Adrenal gland (tissue), 12 donors: ENCODE results near the gene TGFBR3. TPM values are rescaled to one million over a fixed set of nuclear protein-coding genes. Genes with fewer than 3 reads are reported as not detected.

Experiments
- DNase-seq, 7 donors: peaks; one replicate each; pipeline ENCODE4 v3.0.0-alpha.2; 2019 to 2020
- H3K27ac ChIP-seq, 5 donors: fragments of 200-600 bp; sonication (generic) in 4 of 5; 1 replicate in 3 of 5; 2 replicates in 2 of 5; pipeline versions ENCODE4 v1.5.1 to v1.8.0; 2016 to 2020; ENCODE audit warnings: mild to moderate bottlenecking in 1 of 5
- H3K27me3 ChIP-seq: fragments of 200-600 bp; 2 replicates; pipeline ENCODE4 v1.8.0; 2021
- H3K36me3 ChIP-seq, 2 donors: fragments of 200-600 bp; replicated peaks in 1 of 2; 1 replicate in 1 of 2; 2 replicates in 1 of 2; pipeline versions ENCODE4 v1.5.1 to v1.8.0; 2018 to 2022
- H3K4me1 ChIP-seq, 2 donors: fragments of 200-600 bp; replicated peaks in 1 of 2; 1 replicate in 1 of 2; 2 replicates in 1 of 2; pipeline versions ENCODE4 v1.5.1 to v1.8.0; 2018 to 2021
- H3K4me3 ChIP-seq, 4 donors: fragments of 200-600 bp; sonication (generic) in 3 of 4; one replicate each; pipeline ENCODE4 v1.5.1; 2016 to 2018
- H3K9me3 ChIP-seq, 3 donors: fragments of 200-600 bp; sonication (generic) in 1 of 3; replicated peaks in 1 of 3; 1 replicate in 2 of 3; 2 replicates in 1 of 3; pipeline versions ENCODE4 v1.5.1 to v1.8.0; 2016 to 2021
- CTCF ChIP-seq, 6 experiments: fragments of 450-650 bp in 4 of 6; fragments of 200-600 bp in 2 of 6; sonication (generic) in 1 of 6; IDR thresholded peaks; 1 replicate in 5 of 6; 2 replicates in 1 of 6; pipeline versions ENCODE4 v1.5.1 to v1.8.0; 2016 to 2021; ENCODE audit warnings: antibody characterized with exemption in 6 of 6, mild to moderate bottlenecking in 2 of 6, moderate library complexity in 1 of 6
- POLR2A ChIP-seq, 2 donors: fragments of 450-650 bp; IDR thresholded peaks; one replicate each; pipeline ENCODE4 v1.6.1; 2017; ENCODE audit warnings: antibody characterized with exemption in 2 of 2, mild to moderate bottlenecking in 2 of 2, moderate library complexity in 1 of 2
- WGBS, 4 donors: extraction: QIAGEN DNeasy Blood & Tissue Kit in 2 of 4; methylation state at CpG; one replicate each; pipeline versions ENCODE4 v1.1.5 to v1.1.7; 2013 to 2017; 5-methylcytosine and 5-hydroxymethylcytosine counted together
- intact Hi-C, 2 donors: fragments of 100-400 bp; cut with DNase I; formaldehyde crosslinking; loops; one replicate each; pipeline versions ENCODE4 v1.14.1 to v1.15.0; 2022 to 2023
- polyA plus RNA-seq, 3 donors: library from polyadenylated mRNA; stranded (reverse); fragments of 200-250 nt in 2 of 3; fragments of 350-450 nt in 1 of 3; fragmentation: Illumina TruSeq in 1 of 3; extraction: RNeasy Lipid Tissue Mini Kit (QIAGEN cat#74804) in 1 of 3; gene quantifications; one replicate each; pipeline ENCODE4 v1.2.3, GENCODE V29; 2013 to 2014
- total RNA-seq, 9 donors: library from RNA; depleted of rRNA in 4 of 9; stranded (reverse); fragments of >200 nt in 4 of 9; fragments of 120-200 nt in 1 of 9; fragmentation: NEBNext Ultra II Directional in 1 of 9; extraction: Animal tissue kit (Norgen Biotek cat#: 25700) in 1 of 9; gene quantifications; one replicate each; pipeline versions ENCODE4 v1.1.0 to v1.2.4, GENCODE V29; 2013 to 2023
- donor health status: healthy with polysubstance abuse.
- donor health status: Bipolar disorder and iron deficiency.
- donor health status: DM: yes; HTN: yes; CAD: no.
- donor health status: DM: no; HTN: no; CAD: no.
- donor health status: DM: no; HTN: no; CAD: no.
- donor health status: DM: yes; HTN: yes; CAD: no.

Gene TGFBR3
- total and polyA plus RNA-seq, 12 donors, result 13.9 to 340 (median 148) TPM

GRCh38 chr1:91752324-91752723, 133.6 kb downstream of the TGFBR3 start:
- WGBS, 4 donors, result 43 to 53% (median 46%) methylated on average over 2 of the region's 2 CpGs
- peaks cover 0 to 3% of the 10 kb centered on the region in 2 donors for H3K36me3 ChIP-seq
- intact Hi-C loops, result no loop called here
- H3K4me3 ChIP-seq, result no peak overlapping the region
- no peak for TF ChIP-seq CTCF (IDR thresholded peaks at IDR 0.05)
- no peak for TF ChIP-seq POLR2A (IDR thresholded peaks at IDR 0.05)
- peaks cover 25 to 55% of the 10 kb centered on the region in 2 donors for H3K4me1 ChIP-seq
- H3K27me3 ChIP-seq, result no peaks in the 10 kb centered on the region
- H3K27ac ChIP-seq, result peak overlapping the region; percentile 4 to 76 (median 19)
- no peaks in the 10 kb centered on the region for H3K9me3 ChIP-seq
- DNase-seq, result no peak

GRCh38 chr1:91751275-91751674, 134.7 kb downstream of the TGFBR3 start:
- no peak for TF ChIP-seq POLR2A (IDR thresholded peaks at IDR 0.05)
- WGBS, 4 donors, result 25 to 33% (median 29%) methylated on average over 3 of the region's 3 CpGs
- no peaks in the 10 kb centered on the region for H3K36me3 ChIP-seq
- H3K27me3 ChIP-seq, result no peaks in the 10 kb centered on the region
- intact Hi-C loops, result no loop called here
- peak in 3 of 7 donors; percentile 32 to 40 (median 36) for DNase-seq
- peak overlapping the region; percentile 35 to 76 (median 69) for H3K27ac ChIP-seq
- H3K9me3 ChIP-seq, result no peaks in the 10 kb centered on the region
- no peak overlapping the region for H3K4me3 ChIP-seq
- peaks cover 25 to 56% of the 10 kb centered on the region in 2 donors for H3K4me1 ChIP-seq

- no peak for TF ChIP-seq POLR2A (IDR thresholded peaks at IDR 0.05)
- TF ChIP-seq CTCF (IDR thresholded peaks at IDR 0.05), result no peak
- H3K36me3 ChIP-seq, result no peaks in the 10 kb centered on the region
- intact Hi-C loops, result no loop called here
- H3K9me3 ChIP-seq, result no peaks in the 10 kb centered on the region
- WGBS, 4 donors, result 38 to 48% (median 40%) methylated on average over 4 of the region's 4 CpGs
- H3K4me1 ChIP-seq, result peaks cover 28 to 56% of the 10 kb centered on the region in 2 donors
- H3K27me3 ChIP-seq, result no peaks in the 10 kb centered on the region
- peak in 3 of 7 donors; percentile 34 to 58 (median 53) for DNase-seq
- peak overlapping the region; percentile 35 to 76 (median 69) for H3K27ac ChIP-seq
- no peak overlapping the region for H3K4me3 ChIP-seq
Measured at GRCh38 chr1:91750398-91750996, 135.5 kb downstream of the TGFBR3 start.

- DNase-seq, result peak in 1 of 7 donors; percentile 49
- peaks cover 35 to 62% of the 10 kb centered on the region in 2 donors for H3K4me1 ChIP-seq
- intact Hi-C loops, result no loop called here
- H3K27ac ChIP-seq, result peak overlapping the region in 4 of 5 donors; percentile 51 to 76 (median 72)
- TF ChIP-seq POLR2A (IDR thresholded peaks at IDR 0.05) (no peak), CTCF (IDR thresholded peaks at IDR 0.05) (no peak)
- 63 to 67% (median 64%) methylated on average over 5 to 6 of the region's 6 CpGs for WGBS, 4 donors
- H3K27me3 ChIP-seq, result no peaks in the 10 kb centered on the region
- no peak overlapping the region for H3K4me3 ChIP-seq
- no peaks in the 10 kb centered on the region for H3K9me3 ChIP-seq
- H3K36me3 ChIP-seq, result no peaks in the 10 kb centered on the region
Measured at GRCh38 chr1:91749788-91750231, 136.1 kb downstream of the TGFBR3 start.

GRCh38 chr1:91747666-91748065, 138.3 kb downstream of the TGFBR3 start:
- Histone ChIP-seq H3K36me3 (no peaks in the 10 kb centered on the region), H3K4me3 (no peak overlapping the region), H3K4me1 (peaks cover 42 to 62% of the 10 kb centered on the region in 2 donors), H3K27ac (peak overlapping the region in 2 of 5 donors; percentile 1 to 7), H3K9me3 (no peaks in the 10 kb centered on the region), H3K27me3 (no peaks in the 10 kb centered on the region)
- DNase-seq, result no peak
- no peak for TF ChIP-seq POLR2A (IDR thresholded peaks at IDR 0.05)
- TF ChIP-seq CTCF (IDR thresholded peaks at IDR 0.05), result no peak
- intact Hi-C loops, result no loop called here
- WGBS, 4 donors, result 86 to 98% (median 93%) methylated on average over 6 of the region's 6 CpGs
